Ishikawa (cell line): ENCODE measurements around the gene FAM209A.

Experiments
- CEBPB ChIP-seq: IDR thresholded peaks from 2 replicates; pipeline ENCODE4 v1.6.1; 2012
- CREB1 ChIP-seq: IDR thresholded peaks from 2 replicates; pipeline ENCODE4 v1.6.1; 2012; ENCODE audit warnings: low read depth
- EGR1 ChIP-seq: IDR thresholded peaks from 2 replicates; pipeline ENCODE4 v1.6.1; 2012
- EP300 ChIP-seq: IDR thresholded peaks from 2 replicates; pipeline ENCODE4 v1.6.1; 2012; ENCODE audit warnings: borderline replicate concordance
- MAX ChIP-seq: IDR thresholded peaks from 2 replicates; pipeline ENCODE4 v1.6.1; 2012
- NFIC ChIP-seq: IDR thresholded peaks from 2 replicates; pipeline ENCODE4 v1.6.1; 2012
- RAD21 ChIP-seq: IDR thresholded peaks from 2 replicates; pipeline ENCODE4 v1.6.1; 2012; ENCODE audit warnings: low read depth
- TAF1 ChIP-seq: IDR thresholded peaks from 2 replicates; pipeline ENCODE4 v1.6.1; 2012; ENCODE audit warnings: low read depth, mild to moderate bottlenecking
- TEAD4 ChIP-seq: IDR thresholded peaks from 2 replicates; pipeline ENCODE4 v1.6.1; 2012
- YY1 ChIP-seq: IDR thresholded peaks from 2 replicates; pipeline ENCODE4 v1.6.1; 2012; ENCODE audit warnings: low read depth
- TF ChIP-seq, protein P1 (sequence below): IDR thresholded peaks from 2 replicates; pipeline ENCODE4 v1.6.1; 2012; ENCODE audit warnings: low read depth, mild to moderate bottlenecking
- TF ChIP-seq, protein P2 (sequence below): IDR thresholded peaks from 2 replicates; pipeline ENCODE4 v1.6.1; 2012

DNA sequence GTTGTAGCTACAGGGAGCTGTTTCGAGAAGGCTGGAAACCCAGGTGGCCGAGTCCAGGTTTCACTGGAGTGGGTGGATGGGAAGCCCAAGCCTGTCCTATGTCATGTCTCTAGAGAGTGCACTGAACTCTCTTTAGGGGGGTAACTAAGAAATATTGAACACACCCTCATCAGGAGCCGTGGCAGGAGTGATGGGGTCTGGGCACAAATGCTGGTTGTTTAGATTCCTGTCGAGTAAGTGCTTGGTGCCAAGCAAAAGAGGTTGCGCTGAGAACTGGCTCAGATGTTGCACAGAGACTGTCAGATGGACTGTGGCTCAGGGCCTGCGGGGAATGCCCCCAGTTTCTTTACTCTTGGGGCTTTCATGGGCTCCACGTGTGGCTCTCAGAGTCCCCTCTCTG is 7.3 kb upstream of the FAM209A start:
- TF ChIP-seq MAX (no peak), EP300 (no peak), TEAD4 (no peak), RAD21 (no peak), YY1 (no peak), EGR1 (no peak), CREB1 (no peak), NFIC (no peak), CEBPB (no peak), TAF1 (no peak)
- TF ChIP-seq, protein P1, sequence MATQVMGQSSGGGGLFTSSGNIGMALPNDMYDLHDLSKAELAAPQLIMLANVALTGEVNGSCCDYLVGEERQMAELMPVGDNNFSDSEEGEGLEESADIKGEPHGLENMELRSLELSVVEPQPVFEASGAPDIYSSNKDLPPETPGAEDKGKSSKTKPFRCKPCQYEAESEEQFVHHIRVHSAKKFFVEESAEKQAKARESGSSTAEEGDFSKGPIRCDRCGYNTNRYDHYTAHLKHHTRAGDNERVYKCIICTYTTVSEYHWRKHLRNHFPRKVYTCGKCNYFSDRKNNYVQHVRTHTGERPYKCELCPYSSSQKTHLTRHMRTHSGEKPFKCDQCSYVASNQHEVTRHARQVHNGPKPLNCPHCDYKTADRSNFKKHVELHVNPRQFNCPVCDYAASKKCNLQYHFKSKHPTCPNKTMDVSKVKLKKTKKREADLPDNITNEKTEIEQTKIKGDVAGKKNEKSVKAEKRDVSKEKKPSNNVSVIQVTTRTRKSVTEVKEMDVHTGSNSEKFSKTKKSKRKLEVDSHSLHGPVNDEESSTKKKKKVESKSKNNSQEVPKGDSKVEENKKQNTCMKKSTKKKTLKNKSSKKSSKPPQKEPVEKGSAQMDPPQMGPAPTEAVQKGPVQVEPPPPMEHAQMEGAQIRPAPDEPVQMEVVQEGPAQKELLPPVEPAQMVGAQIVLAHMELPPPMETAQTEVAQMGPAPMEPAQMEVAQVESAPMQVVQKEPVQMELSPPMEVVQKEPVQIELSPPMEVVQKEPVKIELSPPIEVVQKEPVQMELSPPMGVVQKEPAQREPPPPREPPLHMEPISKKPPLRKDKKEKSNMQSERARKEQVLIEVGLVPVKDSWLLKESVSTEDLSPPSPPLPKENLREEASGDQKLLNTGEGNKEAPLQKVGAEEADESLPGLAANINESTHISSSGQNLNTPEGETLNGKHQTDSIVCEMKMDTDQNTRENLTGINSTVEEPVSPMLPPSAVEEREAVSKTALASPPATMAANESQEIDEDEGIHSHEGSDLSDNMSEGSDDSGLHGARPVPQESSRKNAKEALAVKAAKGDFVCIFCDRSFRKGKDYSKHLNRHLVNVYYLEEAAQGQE = no peak
- TF ChIP-seq, protein P2, sequence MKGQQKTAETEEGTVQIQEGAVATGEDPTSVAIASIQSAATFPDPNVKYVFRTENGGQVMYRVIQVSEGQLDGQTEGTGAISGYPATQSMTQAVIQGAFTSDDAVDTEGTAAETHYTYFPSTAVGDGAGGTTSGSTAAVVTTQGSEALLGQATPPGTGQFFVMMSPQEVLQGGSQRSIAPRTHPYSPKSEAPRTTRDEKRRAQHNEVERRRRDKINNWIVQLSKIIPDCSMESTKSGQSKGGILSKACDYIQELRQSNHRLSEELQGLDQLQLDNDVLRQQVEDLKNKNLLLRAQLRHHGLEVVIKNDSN = no peak
